ENCODE measurements around the gene RTP1.
"Not testable (repeated sequence)": the region's sequence is repeated elsewhere in the genome, so short reads cannot be mapped to it uniquely, and the experiment has no call there.

Gene RTP1, protein sequence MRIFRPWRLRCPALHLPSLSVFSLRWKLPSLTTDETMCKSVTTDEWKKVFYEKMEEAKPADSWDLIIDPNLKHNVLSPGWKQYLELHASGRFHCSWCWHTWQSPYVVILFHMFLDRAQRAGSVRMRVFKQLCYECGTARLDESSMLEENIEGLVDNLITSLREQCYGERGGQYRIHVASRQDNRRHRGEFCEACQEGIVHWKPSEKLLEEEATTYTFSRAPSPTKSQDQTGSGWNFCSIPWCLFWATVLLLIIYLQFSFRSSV

DNA sequence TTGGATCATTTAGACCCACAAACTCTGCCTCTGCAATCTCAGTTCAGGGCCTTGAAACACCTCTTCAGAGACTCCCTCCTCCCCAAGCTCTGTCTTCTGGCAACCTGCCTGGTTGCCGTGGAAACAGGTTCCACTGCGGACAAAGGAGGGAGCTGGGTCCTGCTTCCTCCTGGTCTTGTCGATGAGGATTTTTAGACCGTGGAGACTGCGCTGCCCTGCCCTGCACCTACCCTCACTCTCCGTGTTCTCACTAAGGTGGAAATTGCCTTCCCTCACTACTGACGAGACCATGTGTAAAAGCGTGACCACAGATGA lies at the start of gene RTP1:
Gene RTP1, plus strand, starts transcription at position 152 of the 315 bp plus-strand sequence. Its CDS starts 30 bp downstream, at position 182.
- no peak for DNase-seq (ENCODE audit: low spot score)

DNA sequence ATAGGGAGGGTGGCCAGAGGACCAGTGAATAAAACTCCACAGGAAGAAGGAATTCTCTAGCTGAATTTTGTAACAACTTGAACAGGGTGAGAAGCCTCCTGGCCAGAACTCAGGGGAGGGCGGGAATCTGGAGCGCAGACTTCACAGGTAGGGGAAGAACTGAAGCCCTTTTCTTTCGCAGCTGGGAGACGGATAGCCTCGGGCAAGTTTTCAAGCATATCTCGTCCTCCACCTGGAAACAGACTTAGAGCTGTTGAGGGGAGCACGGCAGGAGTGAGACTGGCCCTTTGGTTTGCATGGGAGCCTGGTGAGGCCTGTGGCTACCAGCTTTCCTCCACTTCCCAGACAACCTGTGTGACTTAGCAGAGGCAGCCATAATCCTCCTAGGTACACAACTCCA lies 47.1 kb upstream of the RTP1 start:
- DNase-seq (ENCODE audit: low spot score) = no peak

DNA sequence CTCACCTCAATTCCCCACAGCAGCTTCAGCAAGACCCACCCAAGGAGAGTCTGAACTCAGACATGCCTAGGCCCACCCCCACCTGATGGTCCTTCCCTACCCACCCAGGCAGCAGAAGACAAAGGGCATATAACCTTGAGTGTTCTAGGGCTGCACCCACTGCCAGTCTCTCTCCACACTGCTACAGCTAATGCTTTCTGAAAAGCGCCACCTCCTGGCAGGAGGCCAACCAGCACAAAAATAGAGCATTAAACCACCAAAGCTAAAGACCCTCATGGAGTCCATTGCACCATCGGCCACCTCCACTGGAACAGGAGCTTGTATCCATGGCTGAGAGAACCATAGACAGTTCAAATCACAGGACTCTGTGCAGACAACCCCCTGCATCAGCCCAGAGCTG lies 46.7 kb upstream of the RTP1 start:
- DNase-seq (ENCODE audit: low spot score) = no peak

DNA sequence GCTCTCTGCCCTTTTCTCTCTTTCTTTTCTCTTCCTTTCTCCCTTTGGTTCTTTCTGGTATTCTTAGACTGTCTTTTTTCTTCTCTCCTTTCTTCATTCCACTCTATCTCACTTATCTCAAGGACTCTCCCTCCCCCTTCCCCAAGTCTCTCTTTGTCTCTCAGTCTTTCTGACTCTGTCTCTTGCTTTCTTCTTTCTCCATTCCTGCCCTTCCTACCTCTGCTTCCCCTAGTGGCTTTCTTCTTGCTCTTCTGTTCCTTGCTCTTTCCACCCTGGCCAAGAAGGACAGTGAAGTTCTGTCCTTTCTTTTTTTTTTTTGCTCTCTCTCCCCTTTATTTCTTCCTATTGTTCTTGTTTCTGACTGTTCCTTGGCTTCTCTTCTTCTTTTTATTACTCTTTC lies 35.7 kb upstream of the RTP1 start:
- DNase-seq (ENCODE audit: low spot score) = no peak

DNA sequence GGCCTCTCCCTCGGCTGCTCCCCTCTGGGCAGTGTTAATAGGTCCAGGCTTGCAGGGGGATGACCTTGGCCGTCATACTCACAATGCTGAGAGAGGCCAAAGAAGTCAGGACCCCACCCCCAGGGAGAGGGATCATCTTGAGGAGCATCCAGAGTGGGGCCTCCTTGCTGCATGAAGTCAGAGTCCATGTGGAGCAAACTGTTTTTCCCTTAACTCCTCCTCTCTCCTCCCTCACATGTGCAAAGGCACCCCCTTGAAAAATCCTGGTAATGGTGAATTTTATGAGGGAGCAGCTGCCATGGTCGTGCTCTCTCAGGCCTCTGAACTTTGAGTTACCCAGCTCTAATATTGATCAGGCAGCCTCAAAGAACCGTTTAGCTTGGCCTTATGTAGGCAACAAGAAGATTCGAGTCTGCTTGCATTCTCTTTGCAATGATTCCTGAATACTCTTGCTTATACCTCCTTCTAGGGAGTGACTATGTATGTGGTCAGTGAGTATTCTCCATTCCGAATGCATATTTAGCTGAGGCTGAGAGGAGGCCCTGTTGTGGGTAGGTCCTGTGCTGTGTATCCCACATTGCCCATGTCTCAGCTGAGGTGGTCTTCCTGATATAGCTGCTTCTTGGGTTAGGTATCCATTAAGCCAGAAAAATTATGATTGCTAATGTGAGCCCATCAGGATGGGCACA lies 34.9 kb upstream of the RTP1 start:
- DNase-seq (ENCODE audit: low spot score) = no peak

DNA sequence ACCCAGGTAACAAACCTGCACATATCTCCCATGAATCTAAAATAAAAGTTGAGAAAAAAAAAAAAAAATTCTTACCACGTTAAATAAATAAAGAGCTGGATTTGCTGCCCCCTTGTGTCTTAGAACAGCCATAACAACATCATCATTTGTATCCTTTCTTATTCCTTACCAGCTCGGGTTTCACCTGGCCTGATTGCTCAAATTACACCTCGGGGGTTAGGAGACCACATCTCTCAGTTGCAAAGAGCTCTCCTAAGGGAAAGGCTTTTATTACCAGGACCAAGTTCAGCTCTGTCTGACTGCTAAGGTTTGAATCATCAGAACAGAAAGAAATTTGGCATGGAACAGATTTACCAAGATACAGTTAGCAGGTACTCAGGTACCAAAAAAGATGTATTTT lies 32.1 kb upstream of the RTP1 start:
- DNase-seq (ENCODE audit: low spot score) = peak; percentile 45

DNA sequence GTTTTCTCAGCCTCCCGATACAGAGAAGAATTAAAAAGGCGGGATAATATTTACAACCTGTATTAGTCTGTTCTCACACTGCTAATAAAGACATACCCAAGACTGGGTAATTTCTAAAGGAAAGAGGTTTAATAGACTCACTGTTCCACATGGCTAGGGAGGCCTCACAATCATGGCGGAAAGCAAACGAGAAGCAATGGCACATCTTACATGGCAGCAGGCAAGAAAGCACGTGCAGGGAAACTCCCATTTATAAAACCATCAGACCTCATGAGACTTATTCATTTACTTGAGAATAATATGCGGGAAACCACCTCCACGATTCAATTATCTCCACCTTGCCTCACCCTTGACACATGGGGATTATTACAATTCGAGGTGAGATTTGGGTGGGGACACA lies 30.5 kb upstream of the RTP1 start:
- DNase-seq (ENCODE audit: low spot score) = no peak

DNA sequence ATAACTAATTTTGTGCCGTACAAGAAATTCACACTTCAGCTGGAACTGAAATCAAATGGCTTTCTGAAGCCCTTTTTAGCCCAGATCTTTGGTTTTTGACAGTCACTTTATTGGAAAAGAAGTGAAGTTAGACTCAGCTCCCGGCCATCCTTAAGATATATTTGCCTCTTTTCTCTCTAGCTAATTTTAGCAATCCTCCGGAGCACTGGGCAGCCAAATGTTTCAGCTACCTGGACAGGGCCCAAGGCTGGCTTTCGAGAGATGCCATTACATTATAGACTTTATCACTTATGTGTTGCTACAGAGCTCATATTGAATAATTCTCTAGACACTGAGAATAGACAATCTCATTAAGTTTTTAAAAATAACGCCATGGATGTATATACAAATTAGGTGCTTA lies 29.5 kb upstream of the RTP1 start:
- DNase-seq (ENCODE audit: low spot score) = no peak

DNA sequence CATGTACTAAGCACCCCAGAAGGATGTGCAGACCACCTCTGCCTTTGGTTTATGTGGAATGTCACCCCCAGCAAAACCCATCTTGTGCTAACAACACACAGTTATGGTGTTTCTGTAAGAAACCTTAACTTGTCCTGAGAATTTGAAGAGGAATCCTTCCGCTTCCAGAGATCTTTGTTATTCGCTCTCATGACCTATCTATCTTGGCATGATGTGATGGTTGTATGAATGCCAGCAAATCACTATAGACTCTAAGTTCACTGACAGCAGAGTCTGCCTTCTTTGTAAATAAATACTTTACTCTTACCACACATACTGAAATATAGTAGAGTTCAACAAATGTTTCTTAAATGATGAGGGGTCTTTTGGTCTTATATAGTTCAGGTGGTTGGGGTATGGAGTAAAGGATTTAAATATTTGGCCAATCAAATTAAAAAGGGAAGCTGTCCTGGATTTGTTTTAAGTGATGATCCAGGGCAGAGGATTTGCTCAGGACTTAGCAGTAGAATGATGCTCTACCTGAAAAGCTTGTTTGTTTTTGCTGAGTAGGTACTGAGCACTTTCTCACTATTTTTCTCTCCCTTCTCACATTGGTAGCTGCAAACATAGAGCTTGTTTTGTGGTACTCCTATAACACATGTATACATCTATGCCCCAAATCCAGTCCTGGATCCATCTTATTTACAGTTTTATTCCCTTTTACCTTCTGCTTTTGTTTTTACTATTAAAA lies 27.9 kb upstream of the RTP1 start:
- no peak for DNase-seq (ENCODE audit: low spot score)

DNA sequence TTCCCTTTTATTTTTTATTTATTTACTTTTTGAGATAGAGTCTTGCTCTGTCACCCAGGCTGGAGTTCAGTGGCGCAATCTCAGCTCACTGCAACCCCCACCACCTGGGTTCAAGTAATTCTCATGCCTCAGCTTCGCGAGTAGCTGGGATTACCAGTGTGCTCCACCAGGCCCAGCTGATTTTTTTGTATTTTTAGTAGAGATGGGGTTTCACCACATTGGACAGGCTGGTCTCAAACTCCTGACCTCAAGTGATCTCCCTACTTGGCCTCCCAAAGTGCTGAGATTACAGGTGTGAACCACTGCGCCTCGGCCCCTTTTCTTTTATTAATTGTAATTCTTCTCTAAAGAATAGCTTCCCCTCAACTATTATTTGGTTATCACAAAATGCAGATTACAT lies 26.4 kb upstream of the RTP1 start:
- not testable (repeated sequence) for DNase-seq (ENCODE audit: low spot score)

DNA sequence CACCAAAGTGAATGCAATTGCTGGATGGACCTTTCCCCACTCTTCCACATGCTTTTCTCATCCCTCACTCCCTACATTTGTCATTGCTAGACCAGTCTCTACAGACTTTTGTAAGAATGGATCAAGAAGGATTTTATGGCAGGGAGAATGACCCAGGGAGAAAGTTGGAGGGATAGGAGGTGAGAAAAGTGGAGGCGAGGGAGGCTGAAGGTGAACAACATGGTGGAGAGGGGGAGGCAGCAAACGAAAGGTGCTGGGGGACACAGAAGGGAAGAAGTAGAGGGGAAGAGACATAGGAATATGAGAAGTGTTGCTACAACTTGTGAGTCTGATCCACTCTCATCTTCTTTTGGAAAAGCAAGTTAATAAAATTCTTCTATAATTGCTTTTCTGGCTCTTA lies 24.4 kb upstream of the RTP1 start:
- DNase-seq (ENCODE audit: low spot score) = no peak

DNA sequence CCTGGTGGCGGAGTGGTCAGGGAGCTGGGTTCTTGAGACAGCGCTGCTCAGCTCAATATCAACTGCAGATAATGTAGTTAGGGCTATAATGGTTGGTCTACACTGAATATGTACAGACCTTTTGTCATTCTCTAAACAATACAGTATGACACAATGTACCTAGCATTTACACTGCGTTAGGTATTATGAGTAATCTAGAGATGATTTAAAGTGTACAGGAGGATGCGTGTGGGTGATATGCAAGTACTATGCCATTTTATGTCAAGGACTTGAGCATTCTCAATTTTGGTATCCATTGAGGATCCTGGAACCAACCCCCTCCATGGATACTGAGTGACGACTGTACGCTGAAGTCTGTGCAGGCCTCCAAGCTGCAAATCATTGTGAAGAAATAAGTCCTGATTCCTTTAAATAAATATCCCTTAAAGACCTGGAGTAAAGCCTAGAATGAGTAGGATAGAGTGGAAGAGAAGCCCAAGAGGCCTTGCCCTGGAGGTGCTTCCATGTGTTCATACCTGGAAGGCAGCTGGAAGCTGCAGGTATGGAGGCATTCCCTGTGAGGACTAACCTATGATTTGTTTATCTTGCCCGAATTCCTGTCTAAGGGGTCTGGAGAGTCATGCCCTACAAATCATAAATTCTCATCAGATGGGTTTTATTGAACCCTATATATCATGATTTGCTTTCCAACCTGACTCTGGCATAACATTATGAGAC lies 15.7 kb upstream of the RTP1 start:
- DNase-seq (ENCODE audit: low spot score) = no peak

DNA sequence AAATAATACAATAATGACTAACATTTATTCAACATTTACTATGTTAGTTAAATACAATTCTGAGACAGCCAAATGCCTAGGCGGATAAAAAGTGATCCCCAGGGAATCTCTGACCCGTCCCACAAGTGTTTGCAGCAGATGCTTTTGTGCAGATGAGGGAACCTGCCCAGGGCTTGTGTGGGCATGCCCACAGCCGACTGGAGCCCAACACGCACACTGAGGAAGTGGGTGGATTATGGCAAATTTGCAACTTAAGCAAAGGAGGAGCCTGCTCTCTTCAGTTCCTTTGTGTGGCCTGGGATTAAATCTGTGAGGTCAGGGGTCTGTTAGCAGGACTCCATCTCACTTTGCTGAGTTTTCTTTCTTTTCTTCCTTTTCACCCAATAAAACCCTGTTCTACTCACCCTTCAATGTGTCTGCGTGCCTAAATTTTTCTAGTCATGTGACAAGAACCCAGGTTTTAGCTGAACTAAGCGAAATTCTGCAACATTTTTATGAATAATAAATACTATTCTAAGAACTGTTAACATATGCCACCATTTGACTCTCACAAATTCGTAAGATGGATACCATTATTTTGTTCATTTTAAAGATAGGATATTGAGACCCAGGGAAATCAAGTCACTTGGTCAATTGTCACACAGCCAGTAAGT lies 13.9 kb upstream of the RTP1 start:
- DNase-seq (ENCODE audit: low spot score) = peak; percentile 54

DNA sequence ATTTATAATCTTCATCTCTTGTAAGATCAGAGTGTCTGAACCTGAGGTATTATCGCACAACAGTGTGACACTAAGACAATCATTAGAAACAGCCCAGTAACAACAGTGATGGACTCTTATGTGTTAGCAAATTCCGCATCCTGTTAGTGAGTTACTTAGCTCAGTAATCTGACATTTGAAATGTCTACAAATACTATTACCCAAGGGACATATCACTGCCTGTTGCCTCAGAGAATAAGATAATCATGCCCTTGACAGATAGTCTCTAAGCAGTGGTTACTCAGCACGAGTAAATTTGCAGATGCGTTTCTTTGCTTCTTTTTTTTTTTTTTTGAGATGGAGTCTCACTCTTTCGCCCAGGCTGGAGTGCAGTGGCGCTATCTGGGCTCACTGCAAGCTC lies 13.4 kb upstream of the RTP1 start:
- no peak for DNase-seq (ENCODE audit: low spot score)

DNA sequence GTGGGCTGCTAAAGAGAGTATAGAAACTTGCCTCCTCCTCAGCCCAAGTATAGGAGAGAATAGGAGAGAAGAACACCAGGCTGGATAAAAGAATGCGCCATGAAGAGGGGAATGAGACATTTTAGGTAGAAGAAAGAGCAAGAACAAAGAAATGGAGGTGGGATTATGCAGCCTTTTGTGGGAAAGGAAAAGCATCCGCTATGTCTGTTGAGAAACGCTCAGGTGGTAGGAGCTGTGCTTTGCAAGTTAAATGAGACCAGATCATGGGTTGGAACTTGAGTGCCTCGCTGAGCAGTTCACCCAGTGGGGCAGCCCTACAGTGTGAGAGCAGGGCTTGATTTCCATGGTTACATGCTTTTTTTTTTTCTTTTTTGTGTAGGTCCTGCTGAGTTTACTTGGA lies 11.5 kb upstream of the RTP1 start:
- DNase-seq (ENCODE audit: low spot score) = no peak

DNA sequence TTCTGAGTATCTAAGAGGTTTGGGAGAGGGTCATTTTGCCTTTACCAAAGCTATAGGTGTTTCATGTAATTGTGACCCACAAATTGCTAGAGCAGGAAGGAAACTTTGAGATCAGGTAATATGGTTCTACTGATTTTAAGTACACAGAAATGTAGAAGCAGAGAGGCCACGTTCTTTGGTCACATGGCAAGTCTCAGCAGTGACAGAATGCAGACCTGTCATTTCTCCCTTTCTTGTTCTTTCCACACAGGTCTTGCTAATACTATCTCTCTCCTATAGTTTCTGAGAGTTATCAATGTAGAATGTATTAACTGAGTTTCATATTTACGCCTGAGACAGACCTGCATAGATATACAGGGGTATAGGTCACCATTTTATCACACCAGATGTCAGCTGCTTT lies 10.9 kb upstream of the RTP1 start:
- DNase-seq (ENCODE audit: low spot score) = no peak

DNA sequence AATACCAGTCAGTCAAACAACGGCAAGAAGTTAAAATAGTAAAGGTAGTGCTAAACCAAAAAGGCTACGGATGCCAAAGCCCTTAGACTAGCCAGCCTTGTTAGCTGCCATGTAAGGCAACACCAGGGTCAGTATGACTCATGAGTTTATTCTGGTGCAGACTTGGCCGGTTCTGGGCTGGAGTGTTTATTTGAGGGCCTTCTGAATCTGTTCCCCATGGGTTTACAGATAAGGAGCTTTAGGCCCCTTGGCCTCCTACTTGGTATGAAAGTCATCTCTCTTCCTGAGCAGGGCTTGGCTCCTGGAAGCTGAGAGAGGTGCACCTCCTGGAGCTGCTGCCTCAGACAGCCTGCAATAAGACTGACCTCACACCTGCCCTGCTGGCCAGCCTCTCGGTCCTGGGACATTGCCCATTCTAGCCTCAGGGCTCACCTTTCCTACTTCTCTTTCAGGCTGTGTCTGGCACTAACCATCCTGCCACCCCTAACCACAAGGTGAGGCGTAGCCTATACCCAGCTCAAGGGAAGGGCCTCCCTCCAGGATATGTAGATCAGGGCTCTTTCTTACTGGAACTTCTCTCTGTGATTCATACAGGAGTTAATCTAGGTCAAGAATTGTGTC lies 10.4 kb upstream of the RTP1 start:
- no peak for DNase-seq (ENCODE audit: low spot score)

DNA sequence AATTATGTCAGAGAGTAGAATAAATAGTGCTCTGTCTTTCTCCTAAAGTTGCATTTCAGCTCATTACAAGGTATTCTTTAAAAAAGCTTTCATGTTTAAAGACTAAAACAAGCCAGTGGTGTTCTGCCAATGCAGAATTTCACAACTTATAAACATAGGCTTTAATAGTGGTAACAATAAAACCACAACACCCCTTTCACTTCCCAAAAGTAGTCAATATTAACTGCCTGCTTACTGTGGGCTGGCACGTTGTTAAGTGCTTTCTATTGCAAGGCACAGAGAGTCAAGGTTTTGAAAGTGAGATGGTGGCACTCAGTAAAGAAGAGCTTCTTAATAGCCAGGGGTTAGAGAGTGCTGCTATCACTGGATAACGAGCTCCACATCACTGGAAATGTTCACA lies 8.4 kb upstream of the RTP1 start:
- no peak for DNase-seq (ENCODE audit: low spot score)

DNA sequence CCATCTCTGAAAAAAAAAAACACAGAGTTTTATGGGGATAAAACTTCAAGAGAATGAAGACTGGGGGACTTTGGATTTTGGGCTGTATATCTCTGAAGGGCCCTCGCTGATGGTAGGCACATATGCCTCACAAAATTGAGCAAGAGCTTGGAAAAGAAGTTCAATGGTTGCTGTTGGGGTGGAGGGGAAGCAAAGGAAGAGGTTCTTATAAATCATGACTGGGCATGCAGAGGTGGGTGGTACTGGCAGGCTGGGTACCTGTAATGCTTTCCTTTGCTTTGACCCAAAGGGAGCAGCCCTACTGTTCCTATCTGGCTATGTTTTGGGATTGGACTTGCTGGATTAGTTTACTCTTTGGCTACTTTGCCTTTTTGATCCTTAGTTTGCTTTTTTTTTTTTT lies 6.0 kb upstream of the RTP1 start:
- no peak for DNase-seq (ENCODE audit: low spot score)

DNA sequence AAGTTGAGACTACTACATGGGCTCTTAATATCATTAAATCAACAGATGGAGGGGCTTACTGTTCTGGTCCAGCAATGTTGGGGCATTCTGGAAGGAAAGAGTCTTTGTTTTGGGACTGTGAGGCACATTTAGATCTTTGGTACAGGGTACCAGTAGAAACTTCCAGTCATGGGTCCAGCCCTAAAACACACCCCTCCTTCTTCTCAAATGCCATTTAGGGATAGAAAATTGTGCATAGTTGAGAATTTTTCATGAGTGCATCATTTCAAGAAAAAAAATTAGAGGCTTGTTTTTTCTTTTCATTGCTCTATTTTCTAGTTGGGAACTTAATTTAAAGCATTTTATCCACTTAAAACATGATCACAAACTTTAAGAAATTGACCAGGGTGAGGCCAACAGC lies 4.1 kb upstream of the RTP1 start:
- no peak for DNase-seq (ENCODE audit: low spot score)

DNA sequence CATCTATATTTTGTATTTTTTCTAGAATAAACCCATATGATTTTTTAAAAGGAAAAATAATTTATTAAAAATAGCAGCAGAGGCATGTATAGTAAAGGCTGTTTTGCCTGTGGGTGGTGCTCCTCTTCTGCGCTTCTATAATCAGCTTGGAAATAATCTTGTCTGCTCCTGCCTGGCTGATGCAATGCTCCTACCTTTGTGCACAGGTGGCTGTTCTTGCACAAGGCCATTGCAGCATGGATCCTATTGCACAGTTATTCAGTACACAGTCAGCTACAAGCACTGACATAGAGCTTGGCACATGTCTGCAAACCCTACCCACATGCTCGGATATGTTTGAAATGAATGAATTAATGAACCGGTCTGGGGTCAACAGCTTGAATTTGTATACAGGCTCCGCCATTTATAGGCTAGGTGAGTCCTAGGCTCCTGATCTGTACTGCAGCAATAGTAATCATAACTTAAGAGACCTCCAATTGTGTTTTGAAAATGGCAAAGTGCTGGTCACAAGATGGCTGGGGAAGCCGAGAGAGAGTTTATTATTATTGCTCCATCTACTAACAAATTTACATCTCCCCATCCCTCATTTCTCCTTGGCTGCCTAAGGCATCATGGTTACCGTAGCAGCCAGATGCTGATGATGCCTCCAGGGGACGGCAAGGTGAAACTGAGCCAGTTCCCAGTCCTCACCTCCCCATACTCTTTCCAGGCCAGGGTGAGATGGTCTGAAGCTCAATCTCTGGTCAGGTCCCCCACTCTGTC lies 532 bp upstream of the RTP1 start:
- no peak for DNase-seq (ENCODE audit: low spot score)

Data from COLO829 (cell line).